ENCODE results near the gene TUB.

The TUB gene

GRCh38 chr11:8043756-8044155 is 37.3 kb upstream of the TUB start:
- DNase-seq (ENCODE audit: low read depth, low spot score) = no peak

GRCh38 chr11:8045839-8046238 is 35.2 kb upstream of the TUB start:
- no peak for DNase-seq (ENCODE audit: low read depth, low spot score)

GRCh38 chr11:8047382-8047781 is 33.6 kb upstream of the TUB start:
- DNase-seq (ENCODE audit: low read depth, low spot score) = no peak

- no peak for DNase-seq (ENCODE audit: low read depth, low spot score)
Measured at GRCh38 chr11:8049084-8049483, 31.9 kb upstream of the TUB start.

DNA sequence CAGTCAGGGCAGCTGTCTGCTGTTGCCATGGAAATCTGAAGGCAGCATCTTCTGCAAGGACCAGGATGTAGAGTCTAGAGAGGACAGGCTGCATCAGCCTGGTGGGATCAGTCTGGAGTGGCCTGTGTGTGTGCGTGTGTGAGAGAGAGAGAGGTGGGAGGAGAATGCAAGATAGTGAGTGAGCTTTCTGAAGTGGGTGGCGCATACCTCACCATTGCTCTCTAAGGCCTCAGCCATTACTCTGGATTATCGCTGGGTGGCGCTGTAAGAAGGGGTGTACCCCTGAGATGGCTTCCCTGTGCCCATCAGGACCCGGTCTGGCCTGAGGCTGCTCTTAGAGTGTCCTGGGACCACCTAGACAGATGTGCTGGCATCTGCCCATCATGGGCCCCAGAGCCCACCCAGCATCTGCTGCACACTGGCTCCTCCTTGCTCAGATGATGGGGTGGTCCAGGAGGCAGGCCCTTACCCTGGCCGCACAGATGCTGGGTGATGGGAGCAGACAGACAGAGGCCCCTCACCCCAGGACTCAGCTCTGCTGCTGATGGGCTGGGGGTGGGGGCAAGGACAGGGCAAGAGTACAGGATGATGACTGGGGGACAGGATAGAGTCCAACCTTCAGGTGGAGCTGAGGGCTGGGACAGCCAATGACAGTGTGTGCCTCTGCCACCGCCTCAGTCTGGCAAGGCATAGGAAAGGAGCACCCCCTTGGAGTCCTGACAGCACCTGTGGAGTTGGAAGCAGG is 25.7 kb upstream of the TUB start:
- no peak for DNase-seq (ENCODE audit: low read depth, low spot score)

GRCh38 chr11:8055836-8056526 is 25.0 kb upstream of the TUB start:
- no peak for DNase-seq (ENCODE audit: low read depth, low spot score)

- no peak for DNase-seq (ENCODE audit: low read depth, low spot score)
Measured at GRCh38 chr11:8056810-8057463, 24.1 kb upstream of the TUB start.

DNA sequence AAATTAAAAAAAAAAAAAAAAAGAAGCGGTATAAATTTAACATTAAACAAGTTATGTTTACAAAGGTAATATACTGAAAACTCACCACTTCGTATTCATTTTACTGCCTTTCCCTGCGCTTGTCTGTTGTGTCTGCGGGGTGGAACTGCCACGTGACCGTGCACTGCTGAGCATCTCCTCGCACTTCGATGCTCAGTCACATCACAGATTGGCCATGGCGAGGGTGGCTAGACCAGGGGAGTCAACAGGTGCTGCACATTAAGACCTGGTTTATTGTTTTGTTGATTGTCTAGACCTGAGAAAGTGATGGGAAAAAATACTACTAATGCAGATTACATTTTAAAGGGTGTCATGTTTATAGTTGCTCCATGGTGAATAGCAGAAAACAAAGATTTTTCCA is 22.8 kb upstream of the TUB start:
- DNase-seq (ENCODE audit: low read depth, low spot score) = no peak

GRCh38 chr11:8059030-8059429 is 22.0 kb upstream of the TUB start:
- DNase-seq (ENCODE audit: low read depth, low spot score) = no peak

GRCh38 chr11:8059571-8060011 is 21.4 kb upstream of the TUB start:
- no peak for DNase-seq (ENCODE audit: low read depth, low spot score)

DNA sequence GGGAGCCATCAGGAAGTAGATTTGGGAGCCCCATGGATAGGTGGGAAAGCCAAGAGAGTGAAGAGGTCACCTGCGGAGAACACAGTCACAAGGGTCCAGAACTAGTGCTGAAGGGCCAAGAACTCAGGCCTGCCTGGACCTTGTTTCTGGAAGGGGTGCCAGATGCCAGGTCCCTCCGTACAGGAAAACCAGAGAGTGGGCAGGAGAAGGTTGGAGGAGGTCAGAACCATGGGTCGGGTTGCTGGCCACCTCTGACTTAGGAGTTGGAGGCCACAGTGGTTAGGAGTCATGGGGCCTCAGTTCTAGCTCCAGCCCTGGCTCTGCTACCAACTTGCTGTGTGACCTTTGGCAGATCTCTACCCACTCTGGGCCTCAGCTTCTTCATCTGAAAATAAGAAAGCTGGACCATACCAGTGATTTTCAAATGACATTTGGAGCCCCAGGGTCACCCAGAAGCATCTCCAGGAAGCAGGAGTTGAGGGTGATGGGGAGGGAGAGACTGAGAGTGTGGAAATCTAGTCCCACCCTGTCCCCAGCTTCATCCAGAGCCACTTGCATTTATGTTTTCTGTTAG is 20.8 kb upstream of the TUB start:
- no peak for DNase-seq (ENCODE audit: low read depth, low spot score)

DNA sequence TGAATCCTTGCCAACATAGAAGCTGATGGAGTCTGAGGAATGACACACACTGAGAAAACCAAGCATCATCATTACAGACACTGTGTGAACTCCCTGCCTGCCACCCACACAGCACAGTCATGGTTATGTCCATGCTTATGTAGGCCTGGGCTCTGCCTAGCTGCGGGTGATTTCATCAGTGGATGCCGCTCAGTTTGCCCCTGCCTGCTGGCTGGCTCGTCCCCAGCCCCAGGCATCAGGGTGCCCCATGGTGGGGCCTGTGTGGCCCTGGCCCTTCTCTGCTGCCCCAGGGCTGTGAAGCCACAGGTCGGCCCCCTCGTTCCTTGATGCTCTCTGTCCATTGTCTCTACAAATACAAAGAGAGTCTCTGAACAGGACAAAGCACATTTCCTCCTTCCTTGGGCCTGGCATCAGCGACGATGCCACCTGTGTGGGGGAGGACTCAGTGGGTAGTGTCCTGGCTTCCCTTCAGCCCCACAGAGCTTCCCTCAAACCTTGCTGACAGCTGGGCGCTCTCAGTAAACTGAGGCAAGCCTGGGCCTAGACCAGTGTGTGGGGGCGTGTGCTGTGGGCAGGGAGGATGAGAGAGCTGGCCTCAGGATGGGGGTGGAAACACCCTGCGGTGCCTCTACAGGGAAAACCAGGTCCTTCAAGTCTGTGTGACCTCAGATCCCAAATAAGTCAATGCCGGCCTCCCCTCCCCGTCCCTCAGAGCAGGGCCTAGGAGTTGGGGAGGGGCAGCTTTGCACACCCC is 20.0 kb upstream of the TUB start:
- DNase-seq (ENCODE audit: low read depth, low spot score) = no peak

DNA sequence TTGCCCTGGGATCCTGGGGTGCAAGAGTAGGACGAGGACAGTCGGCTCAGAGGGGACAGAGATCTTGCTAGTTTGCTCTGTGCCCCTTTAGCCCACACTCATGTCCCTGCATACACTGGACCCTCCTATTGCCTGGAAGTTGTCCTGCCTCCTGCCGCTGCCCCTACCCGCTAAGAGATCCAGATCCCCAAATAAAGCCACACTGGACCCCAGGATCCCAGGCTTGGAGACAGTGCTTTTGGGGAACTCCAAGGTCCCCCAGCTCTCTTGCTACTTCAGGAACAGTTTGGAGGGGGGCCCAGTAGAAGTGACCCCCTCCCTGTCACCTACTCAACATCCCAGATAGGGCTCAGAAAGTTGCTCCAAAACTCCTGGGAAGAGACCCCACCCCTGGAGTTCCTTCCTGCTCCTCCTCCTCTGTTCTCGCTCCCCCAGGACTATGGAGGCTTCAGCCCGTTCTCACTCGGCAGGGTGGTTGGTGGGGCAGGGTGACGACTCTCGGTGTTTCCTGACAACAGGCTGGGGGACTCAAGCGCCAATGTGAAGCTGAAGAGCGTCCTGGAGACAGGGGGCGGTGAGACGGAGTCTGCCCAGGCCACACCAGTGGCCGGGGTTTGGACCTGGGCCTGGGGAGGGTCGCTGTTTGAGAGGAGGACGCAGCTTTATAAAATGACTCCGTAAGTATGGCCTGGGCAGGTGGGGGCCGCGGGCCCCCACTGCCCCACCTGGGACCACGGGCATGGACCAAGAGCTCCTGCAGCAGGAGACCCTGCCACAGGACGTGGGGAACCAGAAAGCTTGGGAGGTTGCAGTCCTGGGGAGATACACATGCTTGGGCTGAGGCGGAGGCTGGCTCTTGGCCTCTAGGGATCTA is 19.2 kb upstream of the TUB start:
- no peak for DNase-seq (ENCODE audit: low read depth, low spot score)

GRCh38 chr11:8062781-8063257 is 18.2 kb upstream of the TUB start:
- no peak for DNase-seq (ENCODE audit: low read depth, low spot score)

DNA sequence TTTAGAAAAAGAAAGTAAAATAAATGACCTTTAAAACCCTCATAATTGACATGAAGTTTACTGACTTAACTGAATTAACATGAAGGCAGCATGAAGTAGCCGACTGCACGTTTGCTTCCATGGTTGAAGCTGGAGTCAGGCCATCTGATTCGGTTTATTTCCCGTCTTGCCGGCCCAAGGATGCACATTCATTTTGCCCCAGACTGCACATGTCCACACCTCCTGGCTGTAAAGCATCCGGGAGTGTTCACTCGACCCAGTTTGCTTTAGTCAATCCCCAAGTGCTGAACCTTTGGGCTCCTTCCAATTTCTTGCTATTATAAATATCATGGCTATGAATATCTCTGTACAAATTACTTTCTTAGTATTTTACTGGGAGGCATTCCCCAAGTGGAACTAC is 17.7 kb upstream of the TUB start:
- DNase-seq (ENCODE audit: low read depth, low spot score) = no peak

DNA sequence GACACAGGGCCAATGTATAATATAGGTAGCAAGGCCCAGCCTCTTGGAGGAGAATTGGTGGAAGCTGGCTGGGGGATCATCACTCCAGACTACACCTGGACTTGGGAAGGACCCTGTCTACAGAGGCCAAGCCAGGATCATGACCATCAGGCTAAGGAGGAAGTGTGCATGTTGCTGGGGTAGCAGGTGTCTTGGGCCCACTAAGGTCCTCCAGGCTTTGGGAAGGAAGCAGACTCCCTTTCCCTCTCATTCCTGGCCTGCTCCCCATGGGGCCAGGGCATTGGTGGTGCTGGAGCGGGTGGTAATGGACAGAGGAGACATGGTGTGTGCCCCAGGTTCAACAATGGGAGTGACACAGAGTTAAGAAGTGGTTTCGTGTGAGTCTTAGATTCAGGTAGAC is 16.0 kb upstream of the TUB start:
- DNase-seq (ENCODE audit: low read depth, low spot score) = no peak

DNA sequence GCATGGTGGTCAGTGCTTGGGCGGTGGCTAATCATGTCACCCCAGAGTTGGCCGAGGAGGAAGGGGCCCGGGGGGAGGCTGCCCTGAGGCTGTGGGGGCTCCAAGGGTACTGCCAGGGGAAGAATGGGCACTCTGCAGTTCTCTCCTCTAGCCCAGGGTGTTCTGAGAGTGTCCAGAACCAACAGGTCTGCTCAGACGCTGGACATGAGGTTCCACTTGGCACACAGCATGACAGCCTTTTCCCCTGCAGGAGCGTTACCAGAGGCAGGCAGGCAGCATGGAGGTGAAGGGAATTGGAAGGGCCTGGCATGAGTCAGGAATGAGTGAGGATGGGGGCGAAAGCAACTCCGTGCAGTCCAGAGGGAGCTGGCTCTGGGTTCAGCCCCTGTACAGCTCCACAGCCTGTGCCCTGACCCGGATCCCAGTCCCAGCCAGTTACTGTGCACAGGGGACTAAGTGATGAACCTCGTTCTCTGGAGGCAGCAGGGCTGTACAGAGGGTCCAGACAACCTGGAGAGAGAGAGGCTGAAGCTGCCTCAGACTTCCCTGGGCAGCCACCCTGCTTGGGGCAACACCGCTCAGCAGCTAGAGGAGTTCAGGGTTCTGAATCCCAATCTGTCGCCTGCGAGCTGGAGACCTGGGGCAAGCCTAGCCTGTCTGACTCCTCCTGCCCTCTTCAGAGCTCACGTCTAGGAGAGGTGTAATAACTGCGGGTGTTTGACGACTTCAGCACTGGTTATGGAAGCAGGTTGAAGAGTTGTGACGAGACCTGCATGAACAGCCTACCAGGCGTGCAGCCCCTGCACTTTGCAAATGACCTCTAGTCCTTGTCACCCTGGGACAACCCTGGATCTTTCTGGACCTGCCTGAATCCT is 14.7 kb upstream of the TUB start:
- no peak for DNase-seq (ENCODE audit: low read depth, low spot score)

DNA sequence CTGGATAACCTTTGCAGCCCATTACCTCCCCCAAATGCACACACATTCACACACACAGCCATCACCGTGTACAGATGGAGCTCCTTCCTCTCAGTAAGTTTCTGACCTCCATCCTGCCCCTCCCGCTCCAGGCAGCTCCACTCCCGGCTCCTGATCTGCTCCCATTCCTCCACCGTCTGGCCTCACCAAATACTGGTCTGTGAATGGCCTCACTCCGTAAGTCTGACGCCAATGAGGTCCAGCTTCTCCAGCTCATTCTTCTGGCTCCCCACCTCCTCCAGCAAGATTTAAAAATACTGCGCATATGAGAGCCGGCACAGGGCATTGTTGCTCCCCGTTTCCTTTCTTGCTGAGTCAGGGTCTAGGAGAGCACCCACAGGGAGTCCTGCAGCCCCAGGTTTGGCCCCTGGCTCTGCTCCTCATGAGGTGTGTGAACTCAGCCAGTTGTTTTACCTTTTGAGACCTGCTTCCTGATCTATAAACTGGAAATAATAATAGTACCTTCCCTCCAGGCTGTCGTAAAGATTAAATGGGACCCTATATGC is 14.0 kb upstream of the TUB start:
- DNase-seq (ENCODE audit: low read depth, low spot score) = no peak

DNA sequence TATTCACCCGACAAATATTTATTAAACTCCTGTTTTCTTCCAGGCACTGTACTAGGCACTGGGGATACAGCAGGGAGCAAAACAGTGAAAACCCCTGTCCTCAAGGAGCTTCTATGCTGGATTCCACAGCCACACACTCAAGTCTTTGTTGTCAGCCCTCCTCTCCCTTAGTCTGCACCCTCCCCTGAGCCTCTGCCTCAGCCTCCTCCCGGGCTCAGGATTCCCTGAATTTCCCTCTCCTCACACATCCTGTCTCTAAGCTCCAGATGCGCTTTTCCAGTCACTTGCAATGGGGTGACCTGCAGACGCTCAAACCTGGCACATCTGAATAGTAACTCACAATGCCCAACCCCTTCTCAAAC is 13.5 kb upstream of the TUB start:
- no peak for DNase-seq (ENCODE audit: low read depth, low spot score)
